GM23338 (cell line): ENCODE measurements around the gene HTR7. TPM values are rescaled to one million over a fixed set of nuclear protein-coding genes. Genes with fewer than 3 reads are reported as not detected.

Source experiments
- ATAC-seq: fragments of 200-7000 bp; cut with Tn5 transposase; 3 replicates; pipeline ENCODE4 v1.9.1; 2020
- DNase-seq: peaks from one replicate; pipeline ENCODE4 v3.0.0-alpha.2; 2015; ENCODE audit warnings: low spot score
- H2AFZ ChIP-seq: fragments of 200-600 bp; sonication (generic); 2 replicates; pipeline ENCODE4 v1.8.0; 2016; ENCODE audit warnings: antibody characterized with exemption, mild to moderate bottlenecking, moderate library complexity
- H3F3A ChIP-seq: fragments of 200-600 bp; sonication (generic); replicated peaks from 2 replicates; pipeline ENCODE4 v1.8.0; 2017; ENCODE audit warnings: antibody characterized with exemption, mixed run types, low read depth
- H3K27ac ChIP-seq: fragments of 200-600 bp; sonication (generic); 2 replicates; pipeline ENCODE4 v1.6.1; 2016; ENCODE audit warnings: low read depth
- H3K27me3 ChIP-seq: fragments of 200-600 bp; sonication (generic); 2 replicates; pipeline ENCODE4 v1.8.0; 2016; ENCODE audit warnings: mild to moderate bottlenecking, mixed run types, moderate library complexity; ENCODE audit not compliant: insufficient read depth
- H3K36me3 ChIP-seq: fragments of 200-600 bp; sonication (generic); 2 replicates; pipeline ENCODE4 v1.8.0; 2016; ENCODE audit warnings: mild to moderate bottlenecking; ENCODE audit not compliant: insufficient read depth
- H3K4me1 ChIP-seq: fragments of 200-600 bp; sonication (generic); 2 replicates; pipeline ENCODE4 v1.8.0; 2016; ENCODE audit warnings: mild to moderate bottlenecking, moderate library complexity; ENCODE audit not compliant: insufficient read depth
- H3K4me2 ChIP-seq: fragments of 200-600 bp; sonication (generic); 2 replicates; pipeline ENCODE4 v1.7.1; 2017; ENCODE audit warnings: mixed run types
- H3K4me3 ChIP-seq: fragments of 200-600 bp; sonication (generic); 2 replicates; pipeline ENCODE4 v1.6.1; 2016; ENCODE audit warnings: mixed run types
- H3K79me2 ChIP-seq: fragments of 200-600 bp; sonication (generic); replicated peaks from 2 replicates; pipeline ENCODE4 v1.8.0; 2017; ENCODE audit warnings: mild to moderate bottlenecking; ENCODE audit not compliant: insufficient read depth
- H3K9me2 ChIP-seq: fragments of 200-600 bp; sonication (generic); 2 replicates; pipeline ENCODE4 v1.8.0; 2017; ENCODE audit not compliant: insufficient read depth
- H4K20me1 ChIP-seq: fragments of 200-600 bp; sonication (generic); replicated peaks from 2 replicates; pipeline ENCODE4 v1.8.0; 2017; ENCODE audit warnings: mild to moderate bottlenecking; ENCODE audit not compliant: insufficient read depth
- H3K27ac Mint-ChIP-seq: 2 replicates; pipeline ENCODE4 v1.8.0; 2020; ENCODE audit warnings: inconsistent platforms, mild to moderate bottlenecking, moderate library complexity, mixed read lengths
- H3K27me3 Mint-ChIP-seq: 3 replicates; pipeline ENCODE4 v1.8.0; 2022; ENCODE audit warnings: low read depth, mild to moderate bottlenecking, moderate library complexity, mixed read lengths, inconsistent platforms; ENCODE audit not compliant: insufficient read depth, poor library complexity
- H3K36me3 Mint-ChIP-seq: 3 replicates; pipeline ENCODE4 v1.8.0; 2021; ENCODE audit warnings: low read depth, mild to moderate bottlenecking, inconsistent platforms, moderate library complexity, mixed read lengths
- H3K4me1 Mint-ChIP-seq: 3 replicates; pipeline ENCODE4 v1.8.0; 2020; ENCODE audit warnings: mild to moderate bottlenecking, inconsistent platforms, mixed read lengths
- H3K4me3 Mint-ChIP-seq: 3 replicates; pipeline ENCODE4 v1.8.0; 2021; ENCODE audit warnings: moderate library complexity, mild to moderate bottlenecking, inconsistent platforms, mixed read lengths
- H3K9me3 Mint-ChIP-seq: 3 replicates; pipeline ENCODE4 v1.8.0; 2020; ENCODE audit warnings: moderate library complexity, mild to moderate bottlenecking, inconsistent platforms, mixed read lengths
- EZH2 ChIP-seq: fragments of 200-600 bp; sonication (generic); IDR thresholded peaks from one replicate; pipeline ENCODE4 v1.8.0; 2017; ENCODE audit warnings: antibody characterized with exemption, mild to moderate bottlenecking, low read depth; ENCODE audit not compliant: unreplicated experiment
- EZH2phosphoT487 ChIP-seq: fragments of 200-600 bp; sonication (generic); IDR thresholded peaks from one replicate; pipeline ENCODE4 v1.8.1; 2018; ENCODE audit warnings: antibody characterized with exemption; ENCODE audit not compliant: unreplicated experiment
- JUNB ChIP-seq: IDR thresholded peaks from one replicate; pipeline ENCODE4 v1.6.1; 2016; ENCODE audit warnings: antibody characterized with exemption; ENCODE audit not compliant: unreplicated experiment
- NANOG ChIP-seq: IDR thresholded peaks from 2 replicates; pipeline ENCODE4 v1.6.1; 2016; ENCODE audit warnings: antibody characterized with exemption, borderline replicate concordance
- POLR2AphosphoS5 ChIP-seq: IDR thresholded peaks from 2 replicates; pipeline ENCODE4 v1.6.1; 2016; ENCODE audit warnings: antibody characterized with exemption, low read depth
- ZNF114 ChIP-seq: fragments of 250-450 bp; sonication (Bioruptor Pico); IDR thresholded peaks from 2 replicates; pipeline ENCODE4 v1.5.0; 2020; ENCODE audit warnings: mild to moderate bottlenecking, moderate library complexity
- polyA plus RNA-seq: library from polyadenylated mRNA; unstranded; fragments of >200 nt; fragmentation: Nextera tagmentation; extraction: Ambion mirVana; gene quantifications from 2 replicates; pipeline ENCODE4 v1.2.1, GENCODE V29; 2016
- total RNA-seq: library from RNA; depleted of rRNA; stranded (reverse); fragments of >200 nt; shearing (Covaris generic); gene quantifications from 2 replicates; pipeline ENCODE4 v1.2.3, GENCODE V29; 2014
- TF ChIP-seq, protein P1 (sequence below): fragments of 250-450 bp; sonication (Bioruptor Pico); IDR thresholded peaks from 2 replicates; pipeline ENCODE4 v1.5.0; 2020; ENCODE audit warnings: mild to moderate bottlenecking, moderate library complexity
- TF ChIP-seq, protein P2 (sequence below): IDR thresholded peaks from 2 replicates; pipeline ENCODE4 v1.6.1; 2016; ENCODE audit warnings: antibody characterized with exemption
- TF ChIP-seq, protein P3 (sequence below), 2 experiments: fragments of 200-600 bp in 1 of 2; sonication (generic) in 1 of 2; conservative IDR thresholded peaks; 2 replicates each; pipeline versions ENCODE4 v1.5.1 to v1.6.1; 2016 to 2017; ENCODE audit warnings: antibody characterized with exemption in 2 of 2, low read depth in 2 of 2, mild to moderate bottlenecking in 2 of 2, moderate library complexity in 1 of 2

HTR7 gene
- total and polyA plus RNA-seq, 2 experiments from 2014 or later = 7.0 to 42.2 TPM

DNA sequence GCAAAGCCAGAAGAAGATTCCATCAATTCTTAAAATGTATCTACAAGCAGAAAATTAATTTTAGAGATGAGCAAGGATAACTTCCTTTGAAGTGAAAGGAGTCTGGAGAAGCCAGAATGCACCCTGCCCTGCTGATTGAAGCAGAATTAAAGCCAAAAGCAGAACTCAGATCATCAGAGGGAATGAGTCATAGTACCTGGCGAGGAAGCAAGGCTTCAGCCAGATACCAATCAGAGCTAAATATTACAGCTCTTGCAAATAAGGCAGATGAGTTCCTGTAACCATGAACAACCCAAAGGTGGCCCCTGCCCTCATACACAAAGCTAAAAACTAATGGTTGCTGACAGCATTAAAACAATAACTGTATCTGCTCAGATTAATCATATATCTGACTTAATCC, 10.4 kb downstream of the HTR7 start (continued):
- TF ChIP-seq, protein P1, sequence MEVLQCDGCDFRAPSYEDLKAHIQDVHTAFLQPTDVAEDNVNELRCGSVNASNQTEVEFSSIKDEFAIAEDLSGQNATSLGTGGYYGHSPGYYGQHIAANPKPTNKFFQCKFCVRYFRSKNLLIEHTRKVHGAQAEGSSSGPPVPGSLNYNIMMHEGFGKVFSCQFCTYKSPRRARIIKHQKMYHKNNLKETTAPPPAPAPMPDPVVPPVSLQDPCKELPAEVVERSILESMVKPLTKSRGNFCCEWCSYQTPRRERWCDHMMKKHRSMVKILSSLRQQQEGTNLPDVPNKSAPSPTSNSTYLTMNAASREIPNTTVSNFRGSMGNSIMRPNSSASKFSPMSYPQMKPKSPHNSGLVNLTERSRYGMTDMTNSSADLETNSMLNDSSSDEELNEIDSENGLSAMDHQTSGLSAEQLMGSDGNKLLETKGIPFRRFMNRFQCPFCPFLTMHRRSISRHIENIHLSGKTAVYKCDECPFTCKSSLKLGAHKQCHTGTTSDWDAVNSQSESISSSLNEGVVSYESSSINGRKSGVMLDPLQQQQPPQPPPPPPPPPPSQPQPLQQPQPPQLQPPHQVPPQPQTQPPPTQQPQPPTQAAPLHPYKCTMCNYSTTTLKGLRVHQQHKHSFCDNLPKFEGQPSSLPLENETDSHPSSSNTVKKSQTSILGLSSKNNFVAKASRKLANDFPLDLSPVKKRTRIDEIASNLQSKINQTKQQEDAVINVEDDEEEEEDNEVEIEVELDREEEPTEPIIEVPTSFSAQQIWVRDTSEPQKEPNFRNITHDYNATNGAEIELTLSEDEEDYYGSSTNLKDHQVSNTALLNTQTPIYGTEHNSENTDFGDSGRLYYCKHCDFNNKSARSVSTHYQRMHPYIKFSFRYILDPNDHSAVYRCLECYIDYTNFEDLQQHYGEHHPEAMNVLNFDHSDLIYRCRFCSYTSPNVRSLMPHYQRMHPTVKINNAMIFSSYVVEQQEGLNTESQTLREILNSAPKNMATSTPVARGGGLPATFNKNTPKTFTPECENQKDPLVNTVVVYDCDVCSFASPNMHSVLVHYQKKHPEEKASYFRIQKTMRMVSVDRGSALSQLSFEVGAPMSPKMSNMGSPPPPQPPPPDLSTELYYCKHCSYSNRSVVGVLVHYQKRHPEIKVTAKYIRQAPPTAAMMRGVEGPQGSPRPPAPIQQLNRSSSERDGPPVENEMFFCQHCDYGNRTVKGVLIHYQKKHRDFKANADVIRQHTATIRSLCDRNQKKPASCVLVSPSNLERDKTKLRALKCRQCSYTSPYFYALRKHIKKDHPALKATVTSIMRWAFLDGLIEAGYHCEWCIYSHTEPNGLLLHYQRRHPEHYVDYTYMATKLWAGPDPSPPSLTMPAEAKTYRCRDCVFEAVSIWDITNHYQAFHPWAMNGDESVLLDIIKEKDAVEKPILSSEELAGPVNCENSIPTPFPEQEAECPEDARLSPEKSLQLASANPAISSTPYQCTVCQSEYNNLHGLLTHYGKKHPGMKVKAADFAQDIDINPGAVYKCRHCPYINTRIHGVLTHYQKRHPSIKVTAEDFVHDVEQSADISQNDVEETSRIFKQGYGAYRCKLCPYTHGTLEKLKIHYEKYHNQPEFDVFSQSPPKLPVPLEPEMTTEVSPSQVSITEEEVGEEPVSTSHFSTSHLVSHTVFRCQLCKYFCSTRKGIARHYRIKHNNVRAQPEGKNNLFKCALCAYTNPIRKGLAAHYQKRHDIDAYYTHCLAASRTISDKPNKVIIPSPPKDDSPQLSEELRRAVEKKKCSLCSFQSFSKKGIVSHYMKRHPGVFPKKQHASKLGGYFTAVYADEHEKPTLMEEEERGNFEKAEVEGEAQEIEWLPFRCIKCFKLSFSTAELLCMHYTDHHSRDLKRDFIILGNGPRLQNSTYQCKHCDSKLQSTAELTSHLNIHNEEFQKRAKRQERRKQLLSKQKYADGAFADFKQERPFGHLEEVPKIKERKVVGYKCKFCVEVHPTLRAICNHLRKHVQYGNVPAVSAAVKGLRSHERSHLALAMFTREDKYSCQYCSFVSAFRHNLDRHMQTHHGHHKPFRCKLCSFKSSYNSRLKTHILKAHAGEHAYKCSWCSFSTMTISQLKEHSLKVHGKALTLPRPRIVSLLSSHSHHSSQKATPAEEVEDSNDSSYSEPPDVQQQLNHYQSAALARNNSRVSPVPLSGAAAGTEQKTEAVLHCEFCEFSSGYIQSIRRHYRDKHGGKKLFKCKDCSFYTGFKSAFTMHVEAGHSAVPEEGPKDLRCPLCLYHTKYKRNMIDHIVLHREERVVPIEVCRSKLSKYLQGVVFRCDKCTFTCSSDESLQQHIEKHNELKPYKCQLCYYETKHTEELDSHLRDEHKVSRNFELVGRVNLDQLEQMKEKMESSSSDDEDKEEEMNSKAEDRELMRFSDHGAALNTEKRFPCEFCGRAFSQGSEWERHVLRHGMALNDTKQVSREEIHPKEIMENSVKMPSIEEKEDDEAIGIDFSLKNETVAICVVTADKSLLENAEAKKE (CRISPR knock-in tag) = no peak
- TF ChIP-seq POLR2AphosphoS5 = no peak

DNA sequence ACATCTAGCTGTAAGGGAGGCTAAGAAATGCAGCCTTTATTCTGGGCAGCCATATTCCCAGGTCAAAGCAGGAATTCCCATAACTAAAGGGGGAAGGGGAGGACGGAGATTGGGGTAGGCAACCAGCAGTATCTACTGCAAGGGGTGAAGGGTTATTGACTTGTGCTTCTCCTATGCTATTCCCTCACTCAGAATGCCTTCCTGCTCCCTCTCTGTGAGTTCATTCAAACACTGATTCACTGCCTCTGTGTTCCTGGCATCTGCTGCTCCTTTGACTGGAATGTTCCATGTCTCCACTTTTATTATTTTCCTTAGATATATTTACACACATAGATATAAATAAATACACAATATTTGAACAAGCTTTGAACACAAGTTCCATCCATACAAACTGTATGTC, 11.1 kb downstream of the HTR7 start:
- peaks cover 14% of the 10 kb centered on the region for H3K36me3 ChIP-seq
- Mint-ChIP-seq H3K4me3 (no peak overlapping the region), H3K9me3 (peaks cover 28% of the 10 kb centered on the region), H3K27me3 (peaks cover 5% of the 10 kb centered on the region), H3K4me1 (peaks cover 6% of the 10 kb centered on the region; the same call in 1 of the 3 replicates), H3K36me3 (peaks cover 52% of the 10 kb centered on the region), H3K27ac (no peak overlapping the region)
- no peaks in the 10 kb centered on the region; the same call in 1 of the 2 replicates for H4K20me1 ChIP-seq
- TF ChIP-seq NANOG = no peak
- TF ChIP-seq, protein P2, sequence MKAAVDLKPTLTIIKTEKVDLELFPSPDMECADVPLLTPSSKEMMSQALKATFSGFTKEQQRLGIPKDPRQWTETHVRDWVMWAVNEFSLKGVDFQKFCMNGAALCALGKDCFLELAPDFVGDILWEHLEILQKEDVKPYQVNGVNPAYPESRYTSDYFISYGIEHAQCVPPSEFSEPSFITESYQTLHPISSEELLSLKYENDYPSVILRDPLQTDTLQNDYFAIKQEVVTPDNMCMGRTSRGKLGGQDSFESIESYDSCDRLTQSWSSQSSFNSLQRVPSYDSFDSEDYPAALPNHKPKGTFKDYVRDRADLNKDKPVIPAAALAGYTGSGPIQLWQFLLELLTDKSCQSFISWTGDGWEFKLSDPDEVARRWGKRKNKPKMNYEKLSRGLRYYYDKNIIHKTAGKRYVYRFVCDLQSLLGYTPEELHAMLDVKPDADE = no peak
- no peak for TF ChIP-seq EZH2
- no peak for TF ChIP-seq ZNF114 (CRISPR knock-in tag)
- no peak for TF ChIP-seq POLR2AphosphoS5
- TF ChIP-seq, protein P3, sequence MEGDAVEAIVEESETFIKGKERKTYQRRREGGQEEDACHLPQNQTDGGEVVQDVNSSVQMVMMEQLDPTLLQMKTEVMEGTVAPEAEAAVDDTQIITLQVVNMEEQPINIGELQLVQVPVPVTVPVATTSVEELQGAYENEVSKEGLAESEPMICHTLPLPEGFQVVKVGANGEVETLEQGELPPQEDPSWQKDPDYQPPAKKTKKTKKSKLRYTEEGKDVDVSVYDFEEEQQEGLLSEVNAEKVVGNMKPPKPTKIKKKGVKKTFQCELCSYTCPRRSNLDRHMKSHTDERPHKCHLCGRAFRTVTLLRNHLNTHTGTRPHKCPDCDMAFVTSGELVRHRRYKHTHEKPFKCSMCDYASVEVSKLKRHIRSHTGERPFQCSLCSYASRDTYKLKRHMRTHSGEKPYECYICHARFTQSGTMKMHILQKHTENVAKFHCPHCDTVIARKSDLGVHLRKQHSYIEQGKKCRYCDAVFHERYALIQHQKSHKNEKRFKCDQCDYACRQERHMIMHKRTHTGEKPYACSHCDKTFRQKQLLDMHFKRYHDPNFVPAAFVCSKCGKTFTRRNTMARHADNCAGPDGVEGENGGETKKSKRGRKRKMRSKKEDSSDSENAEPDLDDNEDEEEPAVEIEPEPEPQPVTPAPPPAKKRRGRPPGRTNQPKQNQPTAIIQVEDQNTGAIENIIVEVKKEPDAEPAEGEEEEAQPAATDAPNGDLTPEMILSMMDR (conservative IDR thresholded peaks at IDR 0.05; ENCODE audit: low read depth in 2 of 2) = no peak
- no peak for TF ChIP-seq JUNB
- TF ChIP-seq EZH2phosphoT487 = no peak
- DNase-seq (no peak), ATAC-seq (no peak)
- no peaks in the 10 kb centered on the region for H3K27me3 ChIP-seq
- no peaks in the 10 kb centered on the region for H3F3A ChIP-seq
- H2AFZ ChIP-seq = no peak overlapping the region
- H3K79me2 ChIP-seq = peaks cover 99% of the 10 kb centered on the region
- H3K4me1 ChIP-seq = peaks cover 6% of the 10 kb centered on the region
- no peak overlapping the region for H3K4me2 ChIP-seq
- H3K9me2 ChIP-seq = no peaks in the 10 kb centered on the region
- no peak overlapping the region for H3K4me3 ChIP-seq
- no peak overlapping the region for H3K27ac ChIP-seq
